Duodenal mucosa (tissue), 2 donors: ENCODE measurements around the gene MCM5.

ENCODE experiments used
- H3K27ac ChIP-seq: one replicate; pipeline ENCODE4 v1.7.0; 2013; ENCODE audit warnings: low read depth, low read length
- H3K27me3 ChIP-seq, 2 donors: one replicate each; pipeline ENCODE4 v1.7.0; 2013; ENCODE audit warnings: low read length in 2 of 2, control low read depth in 1 of 2; ENCODE audit not compliant: insufficient read depth in 2 of 2, control insufficient read depth in 1 of 2
- H3K36me3 ChIP-seq, 2 donors: one replicate each; pipeline ENCODE4 v1.7.0; 2013; ENCODE audit warnings: low read length in 2 of 2, control low read depth in 1 of 2; ENCODE audit not compliant: insufficient read depth in 2 of 2, control insufficient read depth in 1 of 2
- H3K4me1 ChIP-seq, 2 donors: one replicate each; pipeline ENCODE4 v1.7.0; 2013; ENCODE audit warnings: low read length in 2 of 2, control low read depth in 1 of 2; ENCODE audit not compliant: insufficient read depth in 2 of 2, control insufficient read depth in 1 of 2
- H3K4me3 ChIP-seq, 2 donors: one replicate each; pipeline ENCODE4 v1.7.0; 2013; ENCODE audit warnings: low read length in 2 of 2, low read depth in 1 of 2
- H3K9ac ChIP-seq, 2 donors: one replicate each; pipeline ENCODE4 v1.7.0; 2013; ENCODE audit warnings: low read length in 2 of 2, low read depth in 1 of 2
- H3K9me3 ChIP-seq, 2 donors: one replicate each; pipeline ENCODE4 v1.7.0; 2013; ENCODE audit warnings: low read length in 2 of 2, control low read depth in 1 of 2; ENCODE audit not compliant: control insufficient read depth in 1 of 2

Gene MCM5

GRCh38 chr22:35448523-35448922 is 48.6 kb downstream of the MCM5 start:
- H3K27ac ChIP-seq = no peak overlapping the region
- no peaks in the 10 kb centered on the region for H3K27me3 ChIP-seq
- peaks cover 9 to 22% of the 10 kb centered on the region in 2 donors for H3K4me1 ChIP-seq
- H3K4me3 ChIP-seq = no peak overlapping the region
- H3K36me3 ChIP-seq = peaks cover 0 to 9% of the 10 kb centered on the region in 2 donors
- no peaks in the 10 kb centered on the region for H3K9me3 ChIP-seq
- no peak overlapping the region for H3K9ac ChIP-seq

- peaks cover 9 to 22% of the 10 kb centered on the region in 2 donors for H3K4me1 ChIP-seq
- H3K27me3 ChIP-seq = no peaks in the 10 kb centered on the region
- H3K36me3 ChIP-seq = peaks cover 0 to 9% of the 10 kb centered on the region in 2 donors
- H3K9me3 ChIP-seq = no peaks in the 10 kb centered on the region
- H3K9ac ChIP-seq = no peak overlapping the region
- H3K27ac ChIP-seq = no peak overlapping the region
- no peak overlapping the region for H3K4me3 ChIP-seq
Measured at GRCh38 chr22:35449829-35450689, 50.1 kb downstream of the MCM5 start.

- Histone ChIP-seq H3K36me3 (peaks cover 0 to 9% of the 10 kb centered on the region in 2 donors), H3K9me3 (no peaks in the 10 kb centered on the region), H3K4me1 (peaks cover 9 to 22% of the 10 kb centered on the region in 2 donors), H3K9ac (no peak overlapping the region), H3K27ac (no peak overlapping the region), H3K27me3 (no peaks in the 10 kb centered on the region), H3K4me3 (no peak overlapping the region)
Measured at GRCh38 chr22:35450824-35451569, 51.1 kb downstream of the MCM5 start.

GRCh38 chr22:35451592-35451991 is 51.7 kb downstream of the MCM5 start:
- Histone ChIP-seq H3K4me3 (no peak overlapping the region), H3K9me3 (no peaks in the 10 kb centered on the region), H3K27ac (no peak overlapping the region), H3K27me3 (no peaks in the 10 kb centered on the region), H3K4me1 (peaks cover 9 to 22% of the 10 kb centered on the region in 2 donors), H3K36me3 (peaks cover 0 to 9% of the 10 kb centered on the region in 2 donors), H3K9ac (no peak overlapping the region)

- Histone ChIP-seq H3K27ac (no peak overlapping the region), H3K4me3 (peak overlapping the region in 1 of 2 donors; percentile 16), H3K4me1 (peaks cover 9 to 22% of the 10 kb centered on the region in 2 donors), H3K27me3 (no peaks in the 10 kb centered on the region), H3K9me3 (no peaks in the 10 kb centered on the region), H3K9ac (no peak overlapping the region), H3K36me3 (peaks cover 0 to 9% of the 10 kb centered on the region in 2 donors)
Measured at GRCh38 chr22:35452351-35452781, 52.4 kb downstream of the MCM5 start.

GRCh38 chr22:35452810-35453743 is 53.1 kb downstream of the MCM5 start:
- peaks cover 4 to 16% of the 10 kb centered on the region in 2 donors for H3K4me1 ChIP-seq
- no peaks in the 10 kb centered on the region for H3K27me3 ChIP-seq
- H3K4me3 ChIP-seq = no peak overlapping the region
- H3K9ac ChIP-seq = no peak overlapping the region
- H3K9me3 ChIP-seq = no peaks in the 10 kb centered on the region
- no peak overlapping the region for H3K27ac ChIP-seq
- peaks cover 0 to 8% of the 10 kb centered on the region in 2 donors for H3K36me3 ChIP-seq

- H3K27me3 ChIP-seq = no peaks in the 10 kb centered on the region
- peaks cover 0 to 2% of the 10 kb centered on the region in 2 donors for H3K36me3 ChIP-seq
- peaks cover 0 to 11% of the 10 kb centered on the region in 2 donors for H3K4me1 ChIP-seq
- H3K27ac ChIP-seq = no peak overlapping the region
- no peaks in the 10 kb centered on the region for H3K9me3 ChIP-seq
- no peak overlapping the region for H3K4me3 ChIP-seq
- H3K9ac ChIP-seq = no peak overlapping the region
Measured at GRCh38 chr22:35454416-35455054, 54.6 kb downstream of the MCM5 start.

GRCh38 chr22:35455529-35455928 is 55.6 kb downstream of the MCM5 start:
- peaks cover 0 to 2% of the 10 kb centered on the region in 2 donors for H3K36me3 ChIP-seq
- H3K27ac ChIP-seq = no peak overlapping the region
- no peaks in the 10 kb centered on the region for H3K27me3 ChIP-seq
- no peak overlapping the region for H3K9ac ChIP-seq
- no peak overlapping the region for H3K4me3 ChIP-seq
- H3K9me3 ChIP-seq = no peaks in the 10 kb centered on the region
- H3K4me1 ChIP-seq = peaks cover 0 to 11% of the 10 kb centered on the region in 2 donors

- H3K27me3 ChIP-seq = no peaks in the 10 kb centered on the region
- H3K9me3 ChIP-seq = no peaks in the 10 kb centered on the region
- no peaks in the 10 kb centered on the region for H3K36me3 ChIP-seq
- H3K4me1 ChIP-seq = peaks cover 0 to 11% of the 10 kb centered on the region in 2 donors
- no peak overlapping the region for H3K27ac ChIP-seq
- no peak overlapping the region for H3K4me3 ChIP-seq
- no peak overlapping the region for H3K9ac ChIP-seq
Measured at GRCh38 chr22:35456757-35457156, 56.8 kb downstream of the MCM5 start.
